ENCODE measurements around the gene DDN.
A peak's percentile ranks its signal among the peaks of the same experiment; 100 is the strongest.

DNA sequence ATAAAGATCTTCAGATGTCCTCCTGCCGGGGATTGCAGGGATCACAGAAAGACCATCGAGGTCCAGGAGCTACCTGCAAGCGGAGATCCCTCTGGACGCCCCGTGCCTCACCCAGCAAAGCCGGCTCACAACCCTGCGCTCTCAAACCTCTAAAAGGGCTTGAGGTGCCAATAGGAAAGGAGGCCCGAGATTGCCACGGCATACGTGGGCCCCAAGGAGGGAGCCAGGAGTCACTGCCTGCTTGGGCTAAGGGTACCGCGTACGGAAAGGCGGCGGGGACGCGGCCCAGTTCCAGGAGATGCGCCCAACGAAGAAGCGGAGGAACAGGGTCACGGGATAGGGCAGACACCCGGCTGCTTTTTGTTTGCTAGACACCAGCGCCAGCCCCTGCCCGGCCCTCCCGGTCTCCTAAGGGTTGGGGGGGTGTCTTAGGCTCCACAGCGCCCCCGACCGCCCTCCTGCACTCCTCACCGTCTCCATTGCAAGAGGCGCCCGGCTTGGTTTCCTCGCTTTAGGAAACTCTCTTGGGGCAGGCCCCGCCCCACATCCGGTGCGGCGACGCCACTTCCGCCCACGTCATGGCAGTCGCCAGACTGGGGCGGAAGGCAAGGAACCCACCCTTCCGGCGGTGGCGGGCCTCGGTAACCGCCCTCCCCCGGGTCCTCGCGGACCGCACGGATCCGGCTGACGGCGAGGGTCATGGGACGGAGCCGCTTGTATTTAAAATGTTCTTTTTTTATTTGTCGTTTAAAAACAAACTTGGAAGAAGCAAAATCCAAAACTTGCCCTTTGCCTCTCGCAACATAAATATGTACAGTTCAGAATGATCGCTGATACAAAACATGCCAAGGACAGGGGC, 19.3 kb upstream of the DDN start, which contains the start of gene PRKAG1:
- peak; percentile 99 to 100 (median 100) for TF ChIP-seq POLR2AphosphoS5 (IDR thresholded peaks at IDR 0.05)
- TF ChIP-seq, protein P1, sequence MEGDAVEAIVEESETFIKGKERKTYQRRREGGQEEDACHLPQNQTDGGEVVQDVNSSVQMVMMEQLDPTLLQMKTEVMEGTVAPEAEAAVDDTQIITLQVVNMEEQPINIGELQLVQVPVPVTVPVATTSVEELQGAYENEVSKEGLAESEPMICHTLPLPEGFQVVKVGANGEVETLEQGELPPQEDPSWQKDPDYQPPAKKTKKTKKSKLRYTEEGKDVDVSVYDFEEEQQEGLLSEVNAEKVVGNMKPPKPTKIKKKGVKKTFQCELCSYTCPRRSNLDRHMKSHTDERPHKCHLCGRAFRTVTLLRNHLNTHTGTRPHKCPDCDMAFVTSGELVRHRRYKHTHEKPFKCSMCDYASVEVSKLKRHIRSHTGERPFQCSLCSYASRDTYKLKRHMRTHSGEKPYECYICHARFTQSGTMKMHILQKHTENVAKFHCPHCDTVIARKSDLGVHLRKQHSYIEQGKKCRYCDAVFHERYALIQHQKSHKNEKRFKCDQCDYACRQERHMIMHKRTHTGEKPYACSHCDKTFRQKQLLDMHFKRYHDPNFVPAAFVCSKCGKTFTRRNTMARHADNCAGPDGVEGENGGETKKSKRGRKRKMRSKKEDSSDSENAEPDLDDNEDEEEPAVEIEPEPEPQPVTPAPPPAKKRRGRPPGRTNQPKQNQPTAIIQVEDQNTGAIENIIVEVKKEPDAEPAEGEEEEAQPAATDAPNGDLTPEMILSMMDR (IDR thresholded peaks at IDR 0.05 in 8 of 11, conservative IDR thresholded peaks at IDR 0.05 in 3 of 11), result peak; percentile 21 to 76 (median 51)
- peak; percentile 37 to 82 (median 62) for TF ChIP-seq POLR2A (IDR thresholded peaks at IDR 0.05)

Data from spleen (tissue), 7 donors.